ENCODE results near the gene DPP6.
"Not testable (repeated sequence)": the region's sequence is repeated elsewhere in the genome, so short reads cannot be mapped to it uniquely, and the experiment has no call there.

The DPP6 gene

DNA sequence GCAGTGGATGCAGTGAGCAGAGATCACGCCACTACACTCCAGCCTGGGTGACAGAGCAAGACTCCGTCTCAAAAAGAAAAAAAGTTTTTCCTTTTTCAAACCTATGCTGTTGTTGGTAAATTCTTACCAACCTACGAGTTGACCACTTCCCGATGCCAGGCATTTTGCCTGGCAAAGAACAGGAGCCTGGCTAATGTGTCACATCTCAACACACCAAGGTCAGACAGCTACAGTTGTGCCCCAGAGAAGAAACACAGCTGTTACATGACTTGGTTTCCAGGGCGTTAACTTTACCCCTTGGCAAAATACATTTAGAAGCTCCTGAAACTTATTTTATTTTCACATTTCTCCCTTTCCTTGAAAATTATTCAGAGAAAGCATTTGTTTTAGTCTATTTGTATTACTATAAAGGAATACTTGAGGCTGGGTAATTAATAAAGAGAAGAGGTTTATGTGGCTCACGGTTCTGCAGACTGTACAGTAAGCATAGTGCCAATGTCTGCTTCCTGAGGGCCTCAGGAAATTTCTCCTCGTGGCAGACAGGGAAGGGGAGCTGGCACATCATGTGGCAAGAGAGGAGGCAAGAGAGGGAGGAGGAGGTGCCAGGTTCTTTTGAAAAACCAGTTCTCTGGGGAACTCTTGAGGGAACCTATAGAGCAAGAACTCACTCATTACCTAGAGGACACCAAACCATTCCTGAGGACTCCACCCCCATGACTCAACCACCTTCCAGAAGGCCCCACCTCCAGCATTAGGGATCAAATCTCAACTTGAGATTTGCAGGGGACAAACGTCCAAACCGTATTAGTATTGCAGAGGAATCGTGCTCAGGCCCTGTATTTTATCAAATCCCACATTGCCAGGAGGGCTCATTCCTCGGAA is 867.4 kb downstream of the DPP6 start:
- Histone ChIP-seq H3K4me3 (ENCODE audit: low read length) (no peak overlapping the region), H3K36me3 (ENCODE audit: insufficient read depth, low read depth, low read length) (no peaks in the 10 kb centered on the region), H3K27me3 (ENCODE audit: insufficient read depth, low read length) (peaks cover 7% of the 10 kb centered on the region; the same call in 1 of the 2 replicates), H3K9ac (ENCODE audit: low read depth, low read length) (no peak overlapping the region), H3K9me3 (ENCODE audit: insufficient read depth, low read depth, low read length) (no peaks in the 10 kb centered on the region; the same call in none of the 2 replicates), H3K27ac (ENCODE audit: low read length) (no peak overlapping the region), H3K4me1 (ENCODE audit: insufficient read depth, low read length) (no peaks in the 10 kb centered on the region)

DNA sequence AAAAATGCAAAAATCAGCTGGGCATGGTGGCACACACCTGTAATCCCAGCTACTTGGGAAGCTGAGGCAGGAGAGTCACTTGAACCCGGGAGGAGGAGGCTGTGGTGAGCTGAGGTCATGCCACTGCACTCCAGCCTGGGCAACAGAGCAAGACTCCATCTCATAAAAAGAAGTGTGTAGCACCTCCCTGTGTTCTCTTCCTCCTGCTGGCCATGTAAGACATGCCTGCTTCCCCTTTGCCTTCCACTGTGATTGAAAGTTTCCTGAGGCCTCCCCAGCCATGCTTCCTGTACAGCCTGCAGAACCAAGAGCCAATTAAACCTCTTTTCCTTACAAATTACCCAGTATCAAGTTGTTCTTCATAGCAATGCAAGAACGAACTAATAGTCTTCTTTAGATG is 870.3 kb downstream of the DPP6 start:
- not testable (repeated sequence) for H3K9me3 ChIP-seq (ENCODE audit: insufficient read depth, low read depth, low read length); H3K27ac ChIP-seq (ENCODE audit: low read length); H3K4me3 ChIP-seq (ENCODE audit: low read length); H3K36me3 ChIP-seq (ENCODE audit: insufficient read depth, low read depth, low read length); H3K27me3 ChIP-seq (ENCODE audit: insufficient read depth, low read length); H3K9ac ChIP-seq (ENCODE audit: low read depth, low read length); H3K4me1 ChIP-seq (ENCODE audit: insufficient read depth, low read length)

DNA sequence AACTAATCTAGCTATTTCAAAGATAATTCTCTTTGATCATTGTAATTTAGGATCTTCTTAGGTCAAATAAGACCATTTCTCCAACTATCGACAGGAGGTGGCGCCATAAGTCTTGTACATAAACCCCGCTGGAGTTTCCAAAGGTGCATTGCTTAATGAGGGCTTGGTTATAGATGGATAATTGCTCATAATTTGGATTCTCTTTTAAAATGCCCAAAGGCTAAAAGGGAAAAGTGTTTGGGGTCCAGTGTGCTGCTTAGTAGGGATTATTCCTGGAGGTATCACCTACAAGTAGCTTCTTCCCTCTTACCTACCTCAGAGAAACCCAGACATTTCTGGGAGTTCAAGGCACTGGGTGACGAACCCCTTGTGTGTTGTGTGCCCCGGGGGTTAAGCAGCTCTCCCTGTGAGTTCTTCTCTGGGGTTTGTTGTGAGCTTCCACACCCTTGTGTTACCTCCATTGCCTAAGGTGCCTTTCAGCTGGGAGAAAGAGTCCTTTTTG is 875.5 kb downstream of the DPP6 start:
- H3K9me3 ChIP-seq (ENCODE audit: insufficient read depth, low read depth, low read length): peaks cover 2% of the 10 kb centered on the region; the same call in 1 of the 2 replicates
- H3K4me3 ChIP-seq (ENCODE audit: low read length): no peak overlapping the region
- peaks cover 10% of the 10 kb centered on the region; the same call in 1 of the 2 replicates for H3K4me1 ChIP-seq (ENCODE audit: insufficient read depth, low read length)
- no peak overlapping the region for H3K9ac ChIP-seq (ENCODE audit: low read depth, low read length)
- H3K27ac ChIP-seq (ENCODE audit: low read length): no peak overlapping the region
- H3K36me3 ChIP-seq (ENCODE audit: insufficient read depth, low read depth, low read length): no peaks in the 10 kb centered on the region
- H3K27me3 ChIP-seq (ENCODE audit: insufficient read depth, low read length): no peaks in the 10 kb centered on the region

DNA sequence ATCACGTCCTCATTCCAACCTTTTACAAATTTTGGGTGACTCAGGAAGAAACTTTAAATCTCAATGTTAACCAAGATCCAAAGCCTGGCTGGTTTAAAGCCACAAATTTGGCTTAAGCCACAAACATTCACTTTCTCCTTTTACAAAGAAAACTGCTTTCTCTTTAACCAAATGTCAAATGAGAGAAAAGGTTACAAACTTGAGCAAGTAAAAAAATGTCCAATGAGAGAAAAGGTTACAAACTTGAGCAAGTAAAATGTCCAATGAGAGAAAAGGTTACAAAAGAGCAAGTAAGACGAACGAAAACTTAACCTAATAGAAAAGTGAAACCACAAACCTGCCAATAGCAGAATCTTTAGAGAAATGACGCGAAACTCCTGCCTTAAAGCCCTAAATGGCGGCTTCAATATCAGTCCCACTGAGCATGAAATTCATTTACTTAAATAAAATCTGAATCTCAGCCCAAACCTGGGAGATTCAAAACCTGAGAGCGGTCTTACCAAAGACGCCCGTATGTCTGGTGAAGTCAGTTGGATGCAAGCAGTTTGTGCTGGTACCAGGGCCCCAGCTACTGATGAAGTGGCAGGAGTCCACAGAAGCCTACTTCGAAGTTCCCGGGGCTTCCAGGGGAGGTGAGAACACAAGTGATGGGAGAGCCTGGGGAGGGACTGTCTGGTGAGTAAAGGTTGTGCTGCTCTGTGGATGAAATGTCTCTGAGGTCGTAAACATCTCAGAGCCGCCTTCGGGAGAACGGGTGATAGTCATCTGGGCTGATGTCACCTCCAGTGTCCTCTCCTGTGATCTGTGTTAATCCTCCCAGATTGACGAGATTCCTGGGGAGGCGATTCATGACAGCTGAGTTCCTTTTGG is 876.2 kb downstream of the DPP6 start:
- no peak overlapping the region for H3K4me3 ChIP-seq (ENCODE audit: low read length)

DNA sequence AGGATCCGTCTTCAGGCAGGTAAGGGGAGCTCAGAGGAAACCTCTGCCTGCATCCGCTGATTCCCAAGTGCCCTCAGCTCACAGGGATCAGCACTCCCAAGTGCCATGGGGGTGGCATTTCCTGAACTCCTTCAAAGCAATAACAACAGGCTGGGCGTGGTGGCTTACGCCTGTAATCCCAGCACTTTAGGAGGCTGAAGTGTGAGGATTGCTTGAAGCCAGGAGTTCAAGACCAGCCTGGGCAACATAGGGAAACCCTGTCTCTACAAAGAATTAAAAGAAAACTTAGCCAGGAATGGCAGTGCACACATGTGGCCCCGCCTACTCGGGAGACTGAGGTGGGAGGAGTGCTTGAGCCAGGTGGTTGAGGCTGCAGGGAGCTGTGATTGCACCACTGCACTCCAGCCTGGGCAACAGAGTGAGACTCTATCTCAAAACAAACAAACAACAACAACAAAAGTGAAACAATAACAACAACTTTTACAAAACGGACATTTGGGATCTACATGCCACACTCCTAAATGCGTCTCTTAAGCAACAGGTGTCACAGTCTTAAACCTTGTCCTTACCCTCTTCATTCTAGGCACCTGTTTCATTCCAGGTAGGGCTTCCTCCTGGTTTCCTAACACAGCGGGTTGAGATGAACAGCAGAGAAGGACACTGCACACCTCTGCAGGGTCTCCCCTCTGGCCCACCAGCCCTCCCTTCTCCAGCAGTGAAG is 877.0 kb downstream of the DPP6 start:
- peaks cover 17% of the 10 kb centered on the region for H3K9me3 ChIP-seq (ENCODE audit: insufficient read depth, low read depth, low read length)

More for the DNA sequence above, 876.2 kb downstream of the DPP6 start:
- Histone ChIP-seq H3K27ac (ENCODE audit: low read length) (no peak overlapping the region), H3K27me3 (ENCODE audit: insufficient read depth, low read length) (no peaks in the 10 kb centered on the region), H3K4me1 (ENCODE audit: insufficient read depth, low read length) (peaks cover 10% of the 10 kb centered on the region; the same call in 1 of the 2 replicates), H3K9me3 (ENCODE audit: insufficient read depth, low read depth, low read length) (peaks cover 9% of the 10 kb centered on the region; the same call in 1 of the 2 replicates), H3K36me3 (ENCODE audit: insufficient read depth, low read depth, low read length) (no peaks in the 10 kb centered on the region), H3K9ac (ENCODE audit: low read depth, low read length) (no peak overlapping the region)

DNA sequence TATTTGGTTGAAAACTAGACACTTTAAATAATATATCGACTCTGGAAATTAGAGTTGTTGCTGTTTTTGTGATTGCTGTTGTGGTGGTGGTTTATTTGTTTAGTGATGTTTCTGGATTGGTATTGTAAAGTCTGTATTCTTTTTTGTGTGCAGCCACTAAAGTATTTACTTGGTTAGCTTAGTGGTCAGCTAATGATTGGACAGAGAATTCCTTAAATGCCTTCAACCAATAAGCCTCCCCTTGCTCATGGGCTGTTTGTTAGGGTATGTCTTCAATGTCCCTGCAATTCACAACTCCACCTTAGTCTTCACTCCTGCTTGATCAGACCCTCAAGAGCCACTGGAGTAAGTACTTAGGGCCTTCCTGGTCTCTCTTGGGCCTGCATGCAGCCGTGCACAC is 879.7 kb downstream of the DPP6 start:
- Histone ChIP-seq H3K27ac (ENCODE audit: low read length) (no peak overlapping the region), H3K4me3 (ENCODE audit: low read length) (no peak overlapping the region), H3K4me1 (ENCODE audit: insufficient read depth, low read length) (peaks cover 10% of the 10 kb centered on the region; the same call in 1 of the 2 replicates), H3K36me3 (ENCODE audit: insufficient read depth, low read depth, low read length) (no peaks in the 10 kb centered on the region), H3K9ac (ENCODE audit: low read depth, low read length) (no peak overlapping the region), H3K9me3 (ENCODE audit: insufficient read depth, low read depth, low read length) (peaks cover 39% of the 10 kb centered on the region), H3K27me3 (ENCODE audit: insufficient read depth, low read length) (no peaks in the 10 kb centered on the region)

More for the DNA sequence above, 877.0 kb downstream of the DPP6 start:
- H3K27ac ChIP-seq (ENCODE audit: low read length): no peak overlapping the region
- no peaks in the 10 kb centered on the region for H3K36me3 ChIP-seq (ENCODE audit: insufficient read depth, low read depth, low read length)
- H3K4me3 ChIP-seq (ENCODE audit: low read length): no peak overlapping the region
- no peaks in the 10 kb centered on the region for H3K27me3 ChIP-seq (ENCODE audit: insufficient read depth, low read length)
- H3K9ac ChIP-seq (ENCODE audit: low read depth, low read length): no peak overlapping the region
- H3K4me1 ChIP-seq (ENCODE audit: insufficient read depth, low read length): peaks cover 10% of the 10 kb centered on the region; the same call in 1 of the 2 replicates

DNA sequence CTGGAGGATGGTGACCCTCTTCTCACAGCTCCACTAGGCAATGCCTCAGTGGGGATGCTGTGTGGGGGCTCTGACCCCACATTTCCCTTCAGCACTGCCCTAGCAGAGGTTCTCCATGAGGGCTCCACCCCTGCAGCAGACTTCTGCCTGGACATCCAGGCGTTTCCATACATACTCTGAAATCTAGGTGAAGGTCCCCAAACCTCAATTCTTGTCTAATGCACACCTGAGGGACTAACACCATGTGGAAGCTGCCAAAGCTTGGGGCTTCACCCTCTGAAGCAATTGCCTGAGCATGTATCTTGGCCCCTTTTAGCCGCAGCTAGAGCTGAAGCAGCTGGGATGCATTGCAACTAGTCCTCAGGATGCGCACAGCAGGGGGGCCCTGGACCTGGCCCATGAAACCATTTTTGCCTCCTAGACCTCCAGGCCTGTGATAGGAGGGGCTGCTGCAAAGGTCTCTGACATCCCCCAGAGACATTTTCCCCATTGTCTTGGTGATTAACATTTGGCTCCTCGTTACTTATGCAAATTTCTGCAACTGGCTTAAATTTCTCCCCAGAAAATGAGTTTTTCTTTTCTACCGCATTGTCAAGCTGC is 882.3 kb downstream of the DPP6 start:
- H3K9me3 ChIP-seq (ENCODE audit: insufficient read depth, low read depth, low read length): peaks cover 39% of the 10 kb centered on the region
- peaks cover 10% of the 10 kb centered on the region; the same call in 1 of the 2 replicates for H3K4me1 ChIP-seq (ENCODE audit: insufficient read depth, low read length)
- H3K36me3 ChIP-seq (ENCODE audit: insufficient read depth, low read depth, low read length); H3K9ac ChIP-seq (ENCODE audit: low read depth, low read length); H3K27me3 ChIP-seq (ENCODE audit: insufficient read depth, low read length); H3K4me3 ChIP-seq (ENCODE audit: low read length); H3K27ac ChIP-seq (ENCODE audit: low read length): not testable (repeated sequence)

DNA sequence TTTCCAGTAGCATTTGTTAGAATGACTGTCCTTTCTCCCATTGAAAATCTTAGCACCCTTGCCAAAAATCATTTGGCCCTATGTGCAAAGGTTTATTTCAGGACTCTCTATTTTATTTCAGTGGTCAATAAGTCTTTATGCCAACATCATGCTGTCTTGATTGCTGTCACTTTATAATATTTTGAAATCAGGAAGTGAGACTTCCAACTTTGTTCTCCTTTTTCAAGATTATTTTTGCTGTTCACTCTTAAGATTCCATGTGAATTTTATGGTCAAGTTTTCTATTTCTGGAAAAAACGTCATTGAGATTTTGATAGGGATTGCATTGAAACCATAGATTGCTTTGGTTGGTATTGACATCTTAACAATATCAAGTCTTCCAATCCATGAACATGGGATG is 885.6 kb downstream of the DPP6 start:
- Histone ChIP-seq H3K9me3 (ENCODE audit: insufficient read depth, low read depth, low read length) (peaks cover 47% of the 10 kb centered on the region), H3K36me3 (ENCODE audit: insufficient read depth, low read depth, low read length) (peaks cover 11% of the 10 kb centered on the region; the same call in 1 of the 2 replicates), H3K27me3 (ENCODE audit: insufficient read depth, low read length) (no peaks in the 10 kb centered on the region), H3K4me3 (ENCODE audit: low read length) (no peak overlapping the region), H3K9ac (ENCODE audit: low read depth, low read length) (no peak overlapping the region), H3K27ac (ENCODE audit: low read length) (no peak overlapping the region), H3K4me1 (ENCODE audit: insufficient read depth, low read length) (no peaks in the 10 kb centered on the region)

DNA sequence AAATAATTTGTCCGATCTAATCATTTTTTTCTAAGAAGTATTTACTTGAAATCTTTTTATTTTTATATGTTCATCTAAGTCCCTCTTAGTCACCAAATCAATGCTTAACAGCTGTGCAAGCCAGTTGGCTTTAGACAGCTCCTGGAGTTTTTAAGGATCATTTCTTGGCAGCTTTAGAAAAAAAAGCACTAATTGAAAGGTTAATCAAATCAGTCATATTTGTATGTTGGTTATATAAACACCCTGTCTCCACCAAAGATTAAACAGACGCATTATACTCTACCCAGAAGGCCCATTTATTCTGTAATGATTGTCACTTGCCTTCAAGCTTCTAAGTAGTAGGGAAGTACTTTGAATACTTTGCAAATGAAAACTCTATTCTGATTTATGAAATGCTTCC is 890.5 kb downstream of the DPP6 start:
- peaks cover 59% of the 10 kb centered on the region for H3K36me3 ChIP-seq (ENCODE audit: insufficient read depth, low read depth, low read length)

More for the DNA sequence above, 890.5 kb downstream of the DPP6 start:
- no peak overlapping the region for H3K9ac ChIP-seq (ENCODE audit: low read depth, low read length)
- H3K9me3 ChIP-seq (ENCODE audit: insufficient read depth, low read depth, low read length): peaks cover 12% of the 10 kb centered on the region
- no peak overlapping the region for H3K4me3 ChIP-seq (ENCODE audit: low read length)
- no peaks in the 10 kb centered on the region for H3K27me3 ChIP-seq (ENCODE audit: insufficient read depth, low read length)
- H3K4me1 ChIP-seq (ENCODE audit: insufficient read depth, low read length): no peaks in the 10 kb centered on the region
- no peak overlapping the region for H3K27ac ChIP-seq (ENCODE audit: low read length)
